CD14-positive monocyte (primary cell): ENCODE data around the gene ANAPC13. TPM values are rescaled to one million over a fixed set of nuclear protein-coding genes. Genes with fewer than 3 reads are reported as not detected.

Source experiments
- DNase-seq, 3 donors: peaks; one replicate each; pipeline ENCODE4 v3.0.0-alpha.2; 2011 to 2022
- H2AFZ ChIP-seq: 2 replicates; pipeline ENCODE4 v1.6.0; 2012; ENCODE audit warnings: mild to moderate bottlenecking, low read depth, low read length, inconsistent platforms; ENCODE audit not compliant: insufficient read depth, poor library complexity, severe bottlenecking
- H3K27ac ChIP-seq, 2 donors: 1 replicate in 1 of 2; 2 replicates in 1 of 2; pipeline ENCODE4 v1.5.1; 2012 to 2013; ENCODE audit warnings: low read length in 2 of 2, control low read depth in 1 of 2, inconsistent platforms in 1 of 2, low read depth in 1 of 2, mild to moderate bottlenecking in 1 of 2
- H3K27me3 ChIP-seq, 2 donors: one replicate each; pipeline versions ENCODE4 v1.6.0 to v1.6.1; 2011 to 2013; ENCODE audit warnings: low read length in 2 of 2; ENCODE audit not compliant: control insufficient read depth in 2 of 2, insufficient read depth in 2 of 2
- H3K36me3 ChIP-seq, 2 donors: replicated peaks in 1 of 2; 1 replicate in 1 of 2; 2 replicates in 1 of 2; pipeline versions ENCODE4 v1.5.1 to v1.6.1; 2012 to 2013; ENCODE audit warnings: low read length in 2 of 2, control low read depth in 1 of 2, inconsistent platforms in 1 of 2, mild to moderate bottlenecking in 1 of 2; ENCODE audit not compliant: insufficient read depth in 2 of 2, control insufficient read depth in 1 of 2
- H3K4me1 ChIP-seq, 2 donors: 1 replicate in 1 of 2; 2 replicates in 1 of 2; pipeline versions ENCODE4 v1.5.1 to v1.6.1; 2012 to 2013; ENCODE audit warnings: low read length in 2 of 2, control low read depth in 1 of 2, inconsistent platforms in 1 of 2, mild to moderate bottlenecking in 1 of 2, moderate library complexity in 1 of 2; ENCODE audit not compliant: insufficient read depth in 2 of 2, control insufficient read depth in 1 of 2
- H3K4me2 ChIP-seq: replicated peaks from 2 replicates; pipeline ENCODE3; 2012; ENCODE audit warnings: low read length, moderate library complexity, mild to moderate bottlenecking; ENCODE audit not compliant: poor library complexity, severe bottlenecking; ENCODE audit errors: extremely low read depth
- H3K4me3 ChIP-seq, 3 experiments: fragments of 200-600 bp in 1 of 3; sonication (generic) in 1 of 3; replicated peaks in 1 of 3; 1 replicate in 2 of 3; 2 replicates in 1 of 3; pipeline ENCODE4 v1.5.1; 2011 to 2013; ENCODE audit warnings: low read length in 3 of 3, mild to moderate bottlenecking in 3 of 3, control low read depth in 2 of 3, low read depth in 2 of 3, inconsistent platforms in 1 of 3, moderate library complexity in 1 of 3
- H3K79me2 ChIP-seq: 2 replicates; pipeline ENCODE4 v1.6.0; 2012; ENCODE audit warnings: mild to moderate bottlenecking, control low read depth, inconsistent platforms, low read length, moderate library complexity; ENCODE audit not compliant: insufficient read depth
- H3K9ac ChIP-seq: 2 replicates; pipeline ENCODE4 v1.6.0; 2017; ENCODE audit warnings: low read length, mild to moderate bottlenecking; ENCODE audit not compliant: insufficient read depth, poor library complexity, severe bottlenecking
- H3K9me3 ChIP-seq, 2 donors: replicated peaks in 1 of 2; 1 replicate in 1 of 2; 2 replicates in 1 of 2; pipeline versions ENCODE4 v1.5.1 to v1.6.1; 2012 to 2013; ENCODE audit warnings: low read length in 2 of 2, control low read depth in 1 of 2; ENCODE audit not compliant: control insufficient read depth in 1 of 2, insufficient read depth in 1 of 2
- H4K20me1 ChIP-seq: 2 replicates; pipeline ENCODE4 v1.6.0; 2012; ENCODE audit warnings: mild to moderate bottlenecking, low read length, control low read depth, moderate library complexity; ENCODE audit not compliant: insufficient read depth
- H3K27ac Mint-ChIP-seq, 7 donors: one replicate each; pipeline ENCODE4 v1.8.0; 2020; ENCODE audit warnings: mild to moderate bottlenecking in 7 of 7, mixed read lengths in 7 of 7, moderate library complexity in 6 of 7, inconsistent platforms in 2 of 7
- H3K27me3 Mint-ChIP-seq, 3 donors: one replicate each; pipeline ENCODE4 v1.8.0; 2021 to 2022; ENCODE audit warnings: low read depth in 3 of 3, mild to moderate bottlenecking in 3 of 3, mixed read lengths in 3 of 3, moderate library complexity in 3 of 3, inconsistent platforms in 1 of 3
- H3K36me3 Mint-ChIP-seq, 2 donors: one replicate each; pipeline ENCODE4 v1.8.0; 2020; ENCODE audit warnings: mixed read lengths in 2 of 2, inconsistent platforms in 1 of 2, mild to moderate bottlenecking in 1 of 2
- H3K4me1 Mint-ChIP-seq: one replicate; pipeline ENCODE4 v1.8.0; 2020; ENCODE audit warnings: mild to moderate bottlenecking, mixed read lengths
- H3K4me3 Mint-ChIP-seq, 2 donors: one replicate each; pipeline ENCODE4 v1.8.0; 2020; ENCODE audit warnings: mild to moderate bottlenecking in 2 of 2, mixed read lengths in 2 of 2, moderate library complexity in 1 of 2
- H3K9me3 Mint-ChIP-seq, 7 donors: one replicate each; pipeline ENCODE4 v1.8.0; 2020 to 2022; ENCODE audit warnings: mixed read lengths in 7 of 7, mild to moderate bottlenecking in 6 of 7, moderate library complexity in 6 of 7, inconsistent platforms in 2 of 7
- CTCF ChIP-seq: fragments of 200-600 bp; IDR thresholded peaks from one replicate; pipeline ENCODE4 v1.8.0; 2022; ENCODE audit warnings: antibody characterized with exemption, mild to moderate bottlenecking
- WGBS: methylation state at CpG from one replicate; pipeline ENCODE4 v1.1.5; 2013; ENCODE audit warnings: missing lambda C conversion rate; ENCODE audit not compliant: insufficient coverage; 5-methylcytosine and 5-hydroxymethylcytosine counted together
- intact Hi-C, 2 donors: fragments of 100-400 bp; cut with micrococcal nuclease; formaldehyde crosslinking; loops; one replicate each; pipeline versions ENCODE4 v1.15.0 to v1.15.1; 2023
- polyA plus RNA-seq, 3 donors: library from polyadenylated mRNA; depleted of rRNA in 1 of 3; unstranded in 2 of 3; stranded (reverse) in 1 of 3; fragments of 300-500 nt in 2 of 3; fragments of >200 nt in 1 of 3; fragmentation: Illumina TruSeq in 2 of 3; gene quantifications; 1 replicate in 2 of 3; 2 replicates in 1 of 3; pipeline ENCODE4 v1.2.3, GENCODE V29; 2012 to 2021

Gene ANAPC13
- polyA plus RNA-seq, 3 donors: 33.5 to 102 (median 92.4) TPM

- DNase-seq: no peak
- Mint-ChIP-seq H3K27ac (no peak overlapping the region), H3K36me3 (peaks cover 29 to 34% of the 10 kb centered on the region in 2 donors), H3K9me3 (peaks cover 0 to 3% (median 0%) of the 10 kb centered on the region in 7 donors), H3K27me3 (peaks cover 0 to 5% (median 2%) of the 10 kb centered on the region in 3 donors), H3K4me1 (no peaks in the 10 kb centered on the region), H3K4me3 (no peak overlapping the region)
- Histone ChIP-seq H3K9ac (no peak overlapping the region), H3K79me2 (no peaks in the 10 kb centered on the region), H3K4me2 (no peak overlapping the region), H3K9me3 (no peaks in the 10 kb centered on the region), H3K27me3 (no peaks in the 10 kb centered on the region), H3K4me3 (no peak overlapping the region), H3K36me3 (peaks cover 8 to 43% of the 10 kb centered on the region in 2 donors), H2AFZ (no peak overlapping the region), H3K4me1 (no peaks in the 10 kb centered on the region), H4K20me1 (no peaks in the 10 kb centered on the region), H3K27ac (no peak overlapping the region)
- 100% methylated on average over 2 of the region's 8 CpGs for WGBS
- intact Hi-C loops: loop anchor here (5.0 kb wide), 2 partner anchors 159 to 259 kb away; no protein-coding TSS in a partner anchor
- no peak for TF ChIP-seq CTCF
Measured at GRCh38 chr3:134471521-134472193, 14.1 kb downstream of the ANAPC13 start.

GRCh38 chr3:134468519-134468918 lies 17.3 kb downstream of the ANAPC13 start:
- no peak overlapping the region for H3K9ac ChIP-seq
- no peaks in the 10 kb centered on the region for H3K27me3 ChIP-seq
- no peak overlapping the region for H3K4me2 ChIP-seq
- Mint-ChIP-seq H3K36me3 (peaks cover 10 to 17% of the 10 kb centered on the region in 2 donors), H3K27me3 (peaks cover 0 to 4% (median 2%) of the 10 kb centered on the region in 3 donors), H3K4me1 (no peaks in the 10 kb centered on the region), H3K27ac (no peak overlapping the region), H3K9me3 (no peaks in the 10 kb centered on the region), H3K4me3 (no peak overlapping the region)
- no peaks in the 10 kb centered on the region for H3K4me1 ChIP-seq
- no peak overlapping the region for H2AFZ ChIP-seq
- no peak overlapping the region for H3K27ac ChIP-seq
- H4K20me1 ChIP-seq: no peaks in the 10 kb centered on the region
- H3K79me2 ChIP-seq: no peaks in the 10 kb centered on the region
- TF ChIP-seq CTCF: no peak
- 100% methylated on average over 1 of the region's 4 CpGs for WGBS
- no peaks in the 10 kb centered on the region for H3K9me3 ChIP-seq
- DNase-seq: no peak
- intact Hi-C loops: no loop called here
- H3K4me3 ChIP-seq: no peak overlapping the region
- peaks cover 2 to 21% of the 10 kb centered on the region in 2 donors for H3K36me3 ChIP-seq
